T-cell (primary cell): Measurements from ENCODE around the gene STX1B. TPM values are rescaled to one million over a fixed set of nuclear protein-coding genes. Genes with fewer than 3 reads are reported as not detected.

Experiments
- ATAC-seq, 4 experiments: fragments of 200-7000 bp in 3 of 4; fragments of 150-1000 bp in 1 of 4; cut with Tn5 transposase; replicated peaks in 1 of 4; 1 replicate in 3 of 4; 2 replicates in 1 of 4; pipeline ENCODE4 v1.10.0; 2021; ENCODE audit warnings: moderate library complexity in 3 of 4, mild to moderate bottlenecking in 2 of 4, moderate number of reproducible peaks in 1 of 4
- CTCF ChIA-PET, 2 donors: fragments of 300-600 bp; sonication (Branson Sonifier 250); formaldehyde crosslinking; loops; one replicate each; lab custom pipeline; 2022; ENCODE audit warnings: antibody characterized with exemption in 2 of 2; lab: Charles Lee
- POLR2A ChIA-PET, 2 donors: fragments of 300-600 bp; sonication (Branson Sonifier 250); formaldehyde crosslinking; loops; one replicate each; lab custom pipeline; 2022; ENCODE audit warnings: antibody characterized with exemption in 2 of 2; lab: Charles Lee
- DNase-seq, 35 experiments: peaks; one replicate each; pipeline versions ENCODE4 v3.0.0 to v3.0.0-alpha.2; 2013 to 2023
- H3K27ac ChIP-seq: one replicate; pipeline ENCODE4 v1.5.1; 2013; ENCODE audit warnings: low read length
- H3K27me3 ChIP-seq, 2 experiments: replicated peaks in 1 of 2; 1 replicate in 1 of 2; 2 replicates in 1 of 2; pipeline versions ENCODE4 v1.6.1 to v1.7.0; 2013; ENCODE audit warnings: low read length in 1 of 2, mixed read lengths in 1 of 2; ENCODE audit not compliant: control insufficient read depth in 2 of 2, insufficient read depth in 2 of 2; ENCODE audit errors: extremely low read depth in 1 of 2
- H3K36me3 ChIP-seq, 2 donors: 1 replicate in 1 of 2; 2 replicates in 1 of 2; pipeline versions ENCODE4 v1.6.1 to v1.7.0; 2013; ENCODE audit warnings: low read length in 1 of 2; ENCODE audit not compliant: control insufficient read depth in 2 of 2, insufficient read depth in 1 of 2; ENCODE audit errors: extremely low read depth in 1 of 2
- H3K4me1 ChIP-seq, 2 experiments: 1 replicate in 1 of 2; 2 replicates in 1 of 2; pipeline versions ENCODE4 v1.6.1 to v1.7.0; 2013; ENCODE audit warnings: low read length in 2 of 2, mixed read lengths in 1 of 2; ENCODE audit not compliant: insufficient read depth in 2 of 2, control insufficient read depth in 1 of 2; ENCODE audit errors: extremely low read depth in 1 of 2
- H3K4me3 ChIP-seq, 2 donors: 1 replicate in 1 of 2; 2 replicates in 1 of 2; pipeline versions ENCODE4 v1.5.1 to v1.7.0; 2013; ENCODE audit warnings: mild to moderate bottlenecking in 2 of 2, low read length in 1 of 2, moderate library complexity in 1 of 2; ENCODE audit not compliant: control insufficient read depth in 1 of 2; ENCODE audit errors: extremely low read depth in 1 of 2
- H3K9me3 ChIP-seq: 2 replicates; pipeline ENCODE4 v1.7.0; 2013
- H3K27ac Mint-ChIP-seq, 2 donors: one replicate each; pipeline ENCODE4 v1.8.0; 2020 to 2021; ENCODE audit warnings: mild to moderate bottlenecking in 2 of 2, mixed read lengths in 2 of 2
- H3K27me3 Mint-ChIP-seq, 2 donors: one replicate each; pipeline ENCODE4 v1.8.0; 2021 to 2022; ENCODE audit warnings: mixed read lengths in 2 of 2
- H3K36me3 Mint-ChIP-seq: one replicate; pipeline ENCODE4 v1.8.0; 2021; ENCODE audit warnings: mixed read lengths
- H3K4me1 Mint-ChIP-seq, 3 donors: one replicate each; pipeline ENCODE4 v1.8.0; 2020 to 2022; ENCODE audit warnings: mixed read lengths in 3 of 3, mild to moderate bottlenecking in 1 of 3
- H3K4me3 Mint-ChIP-seq, 3 donors: one replicate each; pipeline ENCODE4 v1.8.0; 2020 to 2022; ENCODE audit warnings: mild to moderate bottlenecking in 3 of 3, mixed read lengths in 3 of 3, moderate library complexity in 3 of 3
- H3K9me3 Mint-ChIP-seq, 3 donors: one replicate each; pipeline ENCODE4 v1.8.0; 2020 to 2022; ENCODE audit warnings: mixed read lengths in 3 of 3
- WGBS: methylation state at CpG from one replicate; pipeline ENCODE4 v1.1.5; 2013; ENCODE audit warnings: missing lambda C conversion rate; ENCODE audit not compliant: insufficient coverage; 5-methylcytosine and 5-hydroxymethylcytosine counted together
- total RNA-seq, 35 experiments: library from RNA in 6 of 35; stranded (reverse) in 6 of 35; fragments of 120-200 nt in 1 of 35; gene quantifications; one replicate each; pipeline versions ENCODE4 v1.2.1 to v1.2.4 and lab custom pipeline; 2013 to 2026

Gene STX1B
- total RNA-seq, 5 donors from 2014 or later (not counting 1 experiment from before 2014, with no cell fraction given), result 2.3 to 3.9 (median 3.4) TPM

DNA sequence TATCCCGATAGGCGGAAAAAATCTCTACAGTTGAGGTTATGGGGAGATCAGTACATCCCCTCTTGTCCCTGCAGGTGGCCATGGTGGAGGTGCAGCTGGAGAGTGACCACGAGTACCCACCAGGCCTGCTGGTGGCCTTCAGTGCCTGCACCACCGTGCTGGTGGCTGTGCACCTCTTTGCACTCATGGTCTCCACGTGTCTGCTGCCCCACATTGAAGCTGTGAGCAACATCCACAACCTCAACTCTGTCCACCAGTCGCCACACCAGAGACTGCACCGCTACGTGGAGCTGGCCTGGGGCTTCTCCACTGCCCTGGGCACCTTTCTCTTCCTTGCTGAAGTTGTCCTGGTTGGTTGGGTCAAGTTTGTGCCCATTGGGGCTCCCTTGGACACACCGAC, 57.3 kb downstream of the STX1B start:
- POLR2A ChIA-PET, result no interaction called here
- H3K36me3 ChIP-seq, result no peaks in the 10 kb centered on the region
- H3K27ac Mint-ChIP-seq, result no peak overlapping the region
- H3K36me3 Mint-ChIP-seq, result no peaks in the 10 kb centered on the region
- no peak overlapping the region for H3K27ac ChIP-seq
- peaks cover 9 to 49% of the 10 kb centered on the region in 2 experiments for H3K4me1 ChIP-seq
- H3K4me3 ChIP-seq, result no peak overlapping the region
- H3K4me1 Mint-ChIP-seq, result peaks cover 21 to 38% (median 28%) of the 10 kb centered on the region in 3 donors
- 96% methylated on average over 8 of the region's 9 CpGs for WGBS
- no peaks in the 10 kb centered on the region for H3K27me3 Mint-ChIP-seq
- DNase-seq, result no peak
- H3K27me3 ChIP-seq, result no peaks in the 10 kb centered on the region
- ATAC-seq, result no peak
- CTCF ChIA-PET, result interaction anchor here in 1 of 2 donors (0.6 to 1.2 kb wide), 2 partner anchors 8 to 213 kb away, joined by 3 to 4 read pairs; no protein-coding TSS in a partner anchor
- no peak overlapping the region for H3K4me3 Mint-ChIP-seq
- no peaks in the 10 kb centered on the region for H3K9me3 ChIP-seq
- no peaks in the 10 kb centered on the region for H3K9me3 Mint-ChIP-seq

DNA sequence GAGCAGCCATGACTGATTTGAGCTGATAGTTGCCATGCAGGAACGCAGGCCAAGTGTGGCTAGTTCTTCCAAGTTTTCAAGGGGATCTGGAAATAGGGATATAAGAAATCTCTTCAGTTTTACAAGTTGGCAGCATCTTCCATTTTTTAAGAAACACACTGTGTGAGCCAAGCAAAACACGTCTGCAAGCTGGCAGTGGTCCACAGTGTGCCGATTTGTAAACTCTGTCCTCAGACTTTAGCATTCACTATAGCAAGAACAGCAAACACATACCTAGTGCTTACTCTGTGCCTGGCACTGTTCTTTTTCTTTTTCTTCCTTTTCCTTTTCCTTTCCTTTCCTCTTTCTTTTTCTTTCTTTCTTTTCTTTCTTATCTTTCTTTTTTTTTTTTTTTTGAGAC, 58.7 kb downstream of the STX1B start:
- no peak overlapping the region for H3K4me3 Mint-ChIP-seq
- H3K27me3 ChIP-seq, result no peaks in the 10 kb centered on the region
- ATAC-seq, result no peak
- no peak for DNase-seq
- H3K9me3 Mint-ChIP-seq, result no peaks in the 10 kb centered on the region
- ChIA-PET POLR2A (no interaction called here), CTCF (no interaction called here)
- H3K36me3 ChIP-seq, result peaks cover 0 to 1% of the 10 kb centered on the region in 2 donors
- peaks cover 21 to 31% (median 23%) of the 10 kb centered on the region in 3 donors for H3K4me1 Mint-ChIP-seq
- H3K4me1 ChIP-seq, result peaks cover 9 to 45% of the 10 kb centered on the region in 2 experiments
- no peak overlapping the region for H3K27ac ChIP-seq
- H3K36me3 Mint-ChIP-seq, result no peaks in the 10 kb centered on the region
- H3K4me3 ChIP-seq, result no peak overlapping the region
- H3K27me3 Mint-ChIP-seq, result no peaks in the 10 kb centered on the region
- H3K27ac Mint-ChIP-seq, result no peak overlapping the region
- 100% methylated on average over 1 of the region's 3 CpGs for WGBS
- no peaks in the 10 kb centered on the region for H3K9me3 ChIP-seq

DNA sequence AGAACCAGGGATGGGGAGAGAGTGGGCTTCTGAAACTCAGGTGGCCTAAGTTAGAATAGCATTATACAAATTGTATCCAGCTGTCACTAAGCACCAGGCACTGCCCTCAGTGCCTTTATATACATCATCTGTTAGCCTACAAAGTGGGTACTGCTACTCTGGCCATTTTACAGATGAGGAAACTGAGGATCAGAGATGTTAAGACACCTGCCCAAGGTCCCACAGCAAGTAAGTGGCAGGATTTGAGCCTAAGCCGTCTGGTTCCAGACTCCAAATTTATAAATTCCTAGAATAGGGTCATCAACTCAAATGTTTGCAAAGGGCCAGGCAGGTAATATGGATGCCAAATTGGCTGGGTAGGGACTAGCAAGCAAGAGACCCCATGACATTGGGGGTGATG, 59.2 kb downstream of the STX1B start:
- H3K4me1 Mint-ChIP-seq, result peaks cover 17 to 29% (median 23%) of the 10 kb centered on the region in 3 donors
- H3K9me3 Mint-ChIP-seq, result no peaks in the 10 kb centered on the region
- ATAC-seq, result no peak
- Histone ChIP-seq H3K36me3 (peaks cover 0 to 4% of the 10 kb centered on the region in 2 donors), H3K27me3 (no peaks in the 10 kb centered on the region), H3K9me3 (no peaks in the 10 kb centered on the region), H3K4me1 (peaks cover 9 to 40% of the 10 kb centered on the region in 2 experiments), H3K4me3 (no peak overlapping the region), H3K27ac (no peak overlapping the region)
- H3K36me3 Mint-ChIP-seq, result no peaks in the 10 kb centered on the region
- ChIA-PET POLR2A (no interaction called here), CTCF (no interaction called here)
- no peaks in the 10 kb centered on the region for H3K27me3 Mint-ChIP-seq
- DNase-seq, result no peak
- no peak overlapping the region for H3K27ac Mint-ChIP-seq
- no CpG with 5 or more reads among the region's 1 CpG for WGBS
- H3K4me3 Mint-ChIP-seq, result no peak overlapping the region

DNA sequence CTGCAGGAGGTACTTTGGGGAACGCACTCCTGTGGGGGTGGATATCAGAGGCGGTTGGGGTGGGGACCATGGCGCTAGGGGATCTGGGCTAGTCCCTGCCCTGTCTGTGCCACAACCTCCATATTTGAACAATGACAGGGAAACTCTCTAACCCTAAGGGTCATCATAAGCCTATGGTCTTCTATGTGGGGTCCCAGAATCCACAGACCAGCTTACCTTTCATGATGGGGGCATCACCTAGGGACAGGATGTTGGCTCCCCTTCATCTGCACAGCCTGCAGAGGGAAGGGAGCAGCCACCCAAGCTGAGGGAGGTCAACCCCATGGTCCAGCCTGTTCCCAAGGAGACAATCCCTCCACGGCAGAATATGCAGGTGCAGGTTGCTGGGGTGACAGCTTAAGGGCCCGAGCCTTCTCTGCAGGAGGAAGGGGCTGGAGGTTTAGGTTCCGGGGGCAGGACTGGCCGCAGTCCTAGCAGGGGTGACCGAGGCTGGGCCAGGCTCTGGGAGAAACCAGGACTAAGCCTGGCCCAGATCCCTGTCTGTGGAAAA, 59.8 kb downstream of the STX1B start:
- Histone ChIP-seq H3K27me3 (no peaks in the 10 kb centered on the region), H3K9me3 (no peaks in the 10 kb centered on the region), H3K27ac (no peak overlapping the region), H3K36me3 (peaks cover 0 to 4% of the 10 kb centered on the region in 2 donors), H3K4me3 (peak overlapping the region; percentile 62 to 75), H3K4me1 (peaks cover 9 to 40% of the 10 kb centered on the region in 2 experiments)
- ChIA-PET CTCF (no interaction called here), POLR2A (no interaction called here)
- ATAC-seq (no peak), DNase-seq (no peak)
- H3K27me3 Mint-ChIP-seq, result no peaks in the 10 kb centered on the region
- no peaks in the 10 kb centered on the region for H3K36me3 Mint-ChIP-seq
- H3K4me1 Mint-ChIP-seq, result peaks cover 16 to 26% (median 21%) of the 10 kb centered on the region in 3 donors
- peak overlapping the region; percentile 87 to 89 (median 87) for H3K4me3 Mint-ChIP-seq
- no peaks in the 10 kb centered on the region for H3K9me3 Mint-ChIP-seq
- WGBS, result 98% methylated on average over 5 of the region's 8 CpGs
- peak overlapping the region; percentile 84 to 91 for H3K27ac Mint-ChIP-seq

DNA sequence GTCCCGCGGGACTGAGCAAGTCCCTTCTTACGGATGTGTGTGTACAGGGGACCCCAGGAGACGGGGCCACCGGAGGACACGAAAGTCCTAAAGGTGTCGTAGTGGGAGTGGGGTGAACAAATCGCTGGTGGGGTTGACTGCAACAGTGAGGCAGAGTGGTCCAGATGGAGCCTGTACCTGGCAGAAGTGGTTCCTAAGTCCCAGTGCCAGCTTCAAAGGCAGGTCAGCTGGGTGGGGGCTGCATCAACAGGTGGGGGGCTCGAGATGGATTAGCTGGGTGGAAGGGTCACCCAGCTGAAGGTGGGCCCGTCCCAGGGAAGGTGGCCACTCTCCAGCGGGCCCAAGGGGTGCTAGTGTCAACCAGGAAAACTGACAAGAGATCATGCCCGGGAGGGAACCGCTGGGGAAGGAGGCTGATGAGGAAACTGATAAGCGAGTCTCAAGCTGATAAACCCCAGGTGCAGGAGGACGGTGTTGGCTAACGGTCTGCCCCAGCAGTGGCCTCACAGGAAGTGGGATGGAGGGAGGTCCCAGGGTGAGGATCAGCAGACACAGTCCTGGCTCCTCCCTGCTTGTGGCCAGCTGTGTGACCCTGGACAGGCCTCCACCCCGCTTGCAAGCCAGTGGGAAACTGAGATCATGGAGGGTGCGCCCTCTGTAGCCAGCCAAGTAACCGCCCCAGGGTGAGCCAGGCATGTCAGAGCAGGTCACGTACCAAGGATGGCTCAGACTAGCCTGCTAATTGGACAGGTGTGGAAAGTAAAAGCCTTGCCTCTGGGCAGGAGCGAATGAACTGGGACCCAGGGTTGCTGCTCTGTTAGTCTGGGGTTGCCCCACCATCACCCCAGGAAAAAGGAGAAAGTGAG, 60.6 kb downstream of the STX1B start:
- DNase-seq, result peak in 3 of 35 experiments; percentile 10 to 39 (median 22)
- H3K27ac Mint-ChIP-seq, result peak overlapping the region; percentile 84 to 91
- H3K36me3 ChIP-seq, result peaks cover 0 to 4% of the 10 kb centered on the region in 2 donors
- peak; percentile 36 to 44 (median 39) for ATAC-seq
- ChIA-PET CTCF (interaction anchor here in 1 of 2 donors (0.6 kb wide), 1 partner anchor 16 kb away, joined by 3 read pairs; no protein-coding TSS in a partner anchor), POLR2A (interaction anchor here in 1 of 2 donors (0.7 to 1.0 kb wide), 2 partner anchors 14 to 924 kb away, joined by 3 to 4 read pairs; partner anchors contain the start of gene ZNF267)
- H3K9me3 ChIP-seq, result no peaks in the 10 kb centered on the region
- H3K27me3 ChIP-seq, result no peaks in the 10 kb centered on the region
- H3K4me3 Mint-ChIP-seq, result peak overlapping the region; percentile 87 to 89 (median 87)
- no peaks in the 10 kb centered on the region for H3K9me3 Mint-ChIP-seq
- peaks cover 9 to 40% of the 10 kb centered on the region in 2 experiments for H3K4me1 ChIP-seq
- peaks cover 16 to 26% (median 21%) of the 10 kb centered on the region in 3 donors for H3K4me1 Mint-ChIP-seq
- WGBS, result 4% methylated on average over 21 of the region's 21 CpGs
- peaks cover 2% of the 10 kb centered on the region for H3K36me3 Mint-ChIP-seq
- H3K27me3 Mint-ChIP-seq, result no peaks in the 10 kb centered on the region
- peak overlapping the region; percentile 64 for H3K27ac ChIP-seq
- peak overlapping the region; percentile 62 to 75 for H3K4me3 ChIP-seq
